ENCODE measurements around the gene ARX. TPM values are rescaled to one million over a fixed set of nuclear protein-coding genes. Genes with fewer than 3 reads are reported as not detected.

Gene ARX
- polyA plus RNA-seq, 1 donor: 1.8 TPM

GRCh38 chrX:25016938-25017598 is 1.3 kb upstream of the ARX start:
- H3K9me3 ChIP-seq (ENCODE audit: control insufficient read depth, low read depth, low read length): peaks cover 9% of the 10 kb centered on the region
- DNase-seq: no peak
- H3K27ac ChIP-seq (ENCODE audit: low read length): no peak overlapping the region
- peaks cover 94% of the 10 kb centered on the region for H3K27me3 ChIP-seq (ENCODE audit: control insufficient read depth, insufficient read depth, low read length)
- WGBS (ENCODE audit: insufficient coverage, low lambda C conversion rate): no CpG with 5 or more reads among the region's 17 CpGs
- H3K4me1 ChIP-seq (ENCODE audit: control insufficient read depth, insufficient read depth, low read length): peaks cover 5% of the 10 kb centered on the region
- H3K36me3 ChIP-seq (ENCODE audit: control insufficient read depth, insufficient read depth, low read length): no peaks in the 10 kb centered on the region
- H3K4me3 ChIP-seq (ENCODE audit: low read length): no peak overlapping the region

GRCh38 chrX:25016361-25016671 is 551 bp upstream of the ARX start:
- H3K36me3 ChIP-seq (ENCODE audit: control insufficient read depth, insufficient read depth, low read length): no peaks in the 10 kb centered on the region
- peaks cover 9% of the 10 kb centered on the region for H3K9me3 ChIP-seq (ENCODE audit: control insufficient read depth, low read depth, low read length)
- H3K27ac ChIP-seq (ENCODE audit: low read length): no peak overlapping the region
- no CpG with 5 or more reads among the region's 20 CpGs for WGBS (ENCODE audit: insufficient coverage, low lambda C conversion rate)
- peaks cover 5% of the 10 kb centered on the region for H3K4me1 ChIP-seq (ENCODE audit: control insufficient read depth, insufficient read depth, low read length)
- DNase-seq: no peak
- H3K4me3 ChIP-seq (ENCODE audit: low read length): no peak overlapping the region
- H3K27me3 ChIP-seq (ENCODE audit: control insufficient read depth, insufficient read depth, low read length): peaks cover 95% of the 10 kb centered on the region

- Histone ChIP-seq H3K4me1 (ENCODE audit: control insufficient read depth, insufficient read depth, low read length) (peaks cover 3% of the 10 kb centered on the region), H3K4me3 (ENCODE audit: low read length) (no peak overlapping the region), H3K27ac (ENCODE audit: low read length) (no peak overlapping the region), H3K36me3 (ENCODE audit: control insufficient read depth, insufficient read depth, low read length) (no peaks in the 10 kb centered on the region), H3K27me3 (ENCODE audit: control insufficient read depth, insufficient read depth, low read length) (peaks cover 95% of the 10 kb centered on the region), H3K9me3 (ENCODE audit: control insufficient read depth, low read depth, low read length) (peaks cover 9% of the 10 kb centered on the region)
- no peak for DNase-seq
- WGBS (ENCODE audit: insufficient coverage, low lambda C conversion rate): no CpG with 5 or more reads among the region's 19 CpGs
Observed at GRCh38 chrX:25014366-25014838, 1.4 kb downstream of the ARX start.

DNA sequence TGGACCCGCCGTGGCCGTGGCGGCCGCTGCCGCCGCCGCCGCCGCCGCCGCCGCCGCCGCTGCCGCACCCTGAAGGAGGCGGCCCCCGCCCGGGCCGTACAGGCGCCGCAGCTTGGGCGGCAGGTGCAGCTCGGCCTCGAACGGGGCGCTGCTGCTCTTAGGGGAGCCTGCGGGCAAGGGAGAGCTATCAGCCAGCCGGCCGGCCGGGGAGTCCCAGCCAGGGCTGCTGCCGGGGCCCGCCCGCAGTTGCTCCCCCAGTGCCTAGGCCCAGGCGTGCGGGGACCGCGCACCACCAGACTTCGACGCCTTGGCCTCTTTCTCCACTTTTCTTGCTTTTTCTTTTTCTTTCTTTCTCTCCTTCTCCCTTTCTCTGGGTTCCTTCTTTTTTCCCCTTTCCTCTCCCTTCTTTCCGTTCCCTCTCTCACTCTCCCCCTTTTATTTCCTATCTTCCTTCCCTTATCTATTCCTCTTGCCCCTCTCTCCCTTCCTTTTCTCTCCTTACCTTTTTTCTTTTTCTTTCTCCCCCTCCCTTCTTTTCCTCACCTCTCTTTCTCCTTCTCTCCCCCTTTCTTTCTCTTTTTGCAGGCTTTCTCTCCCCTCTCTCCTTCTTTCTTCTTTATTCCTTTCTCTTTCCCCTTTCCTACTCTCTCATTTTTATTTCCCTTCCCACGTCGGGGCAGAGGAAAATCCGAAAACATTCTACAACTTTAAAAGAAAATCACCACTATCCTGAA is 2.0 kb downstream of the ARX start:
- Histone ChIP-seq H3K27me3 (ENCODE audit: control insufficient read depth, insufficient read depth, low read length) (peaks cover 95% of the 10 kb centered on the region), H3K4me1 (ENCODE audit: control insufficient read depth, insufficient read depth, low read length) (peaks cover 3% of the 10 kb centered on the region), H3K9me3 (ENCODE audit: control insufficient read depth, low read depth, low read length) (peaks cover 9% of the 10 kb centered on the region), H3K27ac (ENCODE audit: low read length) (no peak overlapping the region), H3K4me3 (ENCODE audit: low read length) (no peak overlapping the region), H3K36me3 (ENCODE audit: control insufficient read depth, insufficient read depth, low read length) (no peaks in the 10 kb centered on the region)
- 7% methylated on average over 4 of the region's 44 CpGs for WGBS (ENCODE audit: insufficient coverage, low lambda C conversion rate)
- DNase-seq: no peak

DNA sequence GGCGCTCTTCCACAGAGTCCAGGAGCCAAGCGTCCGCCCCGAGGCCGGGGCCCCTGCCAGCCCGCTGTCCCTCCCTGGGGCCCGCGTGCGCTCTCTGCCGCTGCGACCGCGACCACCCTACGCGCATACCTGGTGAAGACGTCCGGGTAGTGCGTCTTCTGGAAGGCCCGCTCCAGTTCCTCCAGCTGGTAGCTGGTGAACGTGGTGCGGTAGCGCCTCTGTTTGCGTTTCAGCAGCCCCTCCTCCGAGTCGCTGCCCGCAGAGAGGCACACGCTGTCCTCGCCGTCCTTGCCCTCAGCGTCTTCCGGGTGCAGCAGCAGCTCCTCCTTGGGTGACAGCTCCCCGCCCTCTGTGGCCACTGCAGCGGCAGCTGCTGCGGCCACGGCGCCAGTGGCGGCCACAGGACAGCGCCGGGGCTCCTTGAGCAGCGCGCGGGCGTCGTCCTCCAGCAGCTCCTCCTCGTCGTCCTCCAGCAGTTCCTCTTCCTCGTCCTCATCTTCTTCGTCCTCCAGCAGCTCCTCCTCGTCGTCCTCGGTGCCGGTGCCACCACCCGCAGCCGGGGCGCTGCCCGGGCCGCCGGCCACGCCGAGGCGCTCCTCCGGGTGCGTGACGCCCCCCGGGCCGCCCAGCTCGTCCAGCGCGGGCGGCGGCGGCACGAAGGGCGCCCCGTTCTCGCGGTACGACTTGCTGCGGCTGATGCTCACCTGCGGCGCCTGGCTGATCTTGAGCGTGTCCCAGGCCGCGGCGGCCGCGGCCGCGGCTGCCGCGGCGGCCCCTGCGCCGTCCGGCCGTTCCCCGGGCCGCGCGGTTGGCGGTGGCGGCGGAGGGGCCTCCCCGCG is 2.8 kb downstream of the ARX start:
- no peak overlapping the region for H3K27ac ChIP-seq (ENCODE audit: low read length)
- no CpG with 5 or more reads among the region's 105 CpGs for WGBS (ENCODE audit: insufficient coverage, low lambda C conversion rate)
- H3K4me3 ChIP-seq (ENCODE audit: low read length): no peak overlapping the region
- H3K9me3 ChIP-seq (ENCODE audit: control insufficient read depth, low read depth, low read length): peaks cover 9% of the 10 kb centered on the region
- no peaks in the 10 kb centered on the region for H3K36me3 ChIP-seq (ENCODE audit: control insufficient read depth, insufficient read depth, low read length)
- DNase-seq: no peak
- peaks cover 3% of the 10 kb centered on the region for H3K4me1 ChIP-seq (ENCODE audit: control insufficient read depth, insufficient read depth, low read length)
- peaks cover 96% of the 10 kb centered on the region for H3K27me3 ChIP-seq (ENCODE audit: control insufficient read depth, insufficient read depth, low read length)

DNA sequence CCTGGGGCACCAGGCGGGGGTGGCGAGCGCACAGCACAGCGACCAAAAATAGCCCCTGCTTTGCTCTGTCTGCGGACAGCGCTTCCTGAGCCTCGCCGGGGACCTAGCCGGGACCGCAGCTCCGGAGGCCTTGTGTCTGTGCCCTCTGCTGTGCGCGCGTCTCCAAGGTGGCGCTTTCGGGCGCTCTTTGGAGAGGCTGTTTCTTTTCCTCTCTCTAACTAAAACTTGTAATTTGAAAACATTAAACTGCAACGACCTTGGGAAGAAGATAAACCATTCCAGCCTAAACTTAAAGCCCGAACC is 3.4 kb downstream of the ARX start:
- Histone ChIP-seq H3K27me3 (ENCODE audit: control insufficient read depth, insufficient read depth, low read length) (peaks cover 96% of the 10 kb centered on the region), H3K4me1 (ENCODE audit: control insufficient read depth, insufficient read depth, low read length) (peaks cover under 1% of the 10 kb centered on the region), H3K4me3 (ENCODE audit: low read length) (no peak overlapping the region), H3K9me3 (ENCODE audit: control insufficient read depth, low read depth, low read length) (peaks cover 9% of the 10 kb centered on the region), H3K27ac (ENCODE audit: low read length) (no peak overlapping the region), H3K36me3 (ENCODE audit: control insufficient read depth, insufficient read depth, low read length) (no peaks in the 10 kb centered on the region)
- DNase-seq: no peak
- WGBS (ENCODE audit: insufficient coverage, low lambda C conversion rate): no CpG with 5 or more reads among the region's 19 CpGs

DNA sequence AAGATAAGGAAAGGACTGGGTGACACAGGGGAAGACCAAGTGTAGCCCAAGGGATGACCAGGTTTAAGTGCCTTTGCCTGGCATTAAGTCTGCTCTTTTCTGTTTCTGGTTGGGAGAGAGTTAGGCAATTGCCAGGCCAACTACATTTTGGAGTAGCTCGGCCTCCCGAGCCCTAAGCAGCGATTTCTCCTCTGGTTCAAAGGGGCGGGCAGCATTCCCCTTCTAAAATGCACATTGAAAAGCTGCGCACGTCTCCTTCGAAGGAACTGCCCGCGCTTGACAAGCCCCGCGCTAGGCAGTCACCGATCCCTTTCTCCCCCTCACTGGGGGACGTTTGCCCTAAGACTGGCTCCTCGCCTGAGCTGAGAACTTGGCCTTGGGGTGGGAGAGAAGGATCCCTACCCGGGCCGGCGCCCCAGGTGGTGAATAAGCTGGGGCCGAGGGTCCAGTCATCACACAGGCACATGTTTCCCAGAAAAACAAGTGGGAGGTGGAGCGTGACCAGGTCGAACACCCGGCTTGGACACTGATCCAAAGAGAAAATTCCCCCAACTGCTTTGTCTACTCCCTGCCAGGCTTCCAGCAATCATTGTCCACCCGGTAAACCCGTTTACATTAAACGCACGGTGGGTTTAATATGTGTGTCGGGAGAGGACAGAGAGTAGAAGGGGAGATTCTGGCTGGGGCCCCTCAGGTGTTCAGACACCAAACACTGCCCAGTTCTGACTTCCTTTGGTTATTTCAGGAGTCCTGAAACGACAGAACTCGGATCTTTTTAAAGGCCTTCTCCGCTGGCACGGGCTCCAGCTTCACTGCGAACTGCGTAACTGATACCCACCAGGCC is 4.0 kb downstream of the ARX start:
- DNase-seq: no peak
- Histone ChIP-seq H3K27ac (ENCODE audit: low read length) (no peak overlapping the region), H3K27me3 (ENCODE audit: control insufficient read depth, insufficient read depth, low read length) (peaks cover 96% of the 10 kb centered on the region), H3K4me1 (ENCODE audit: control insufficient read depth, insufficient read depth, low read length) (no peaks in the 10 kb centered on the region), H3K36me3 (ENCODE audit: control insufficient read depth, insufficient read depth, low read length) (no peaks in the 10 kb centered on the region), H3K9me3 (ENCODE audit: control insufficient read depth, low read depth, low read length) (peaks cover 9% of the 10 kb centered on the region), H3K4me3 (ENCODE audit: low read length) (no peak overlapping the region)
- WGBS (ENCODE audit: insufficient coverage, low lambda C conversion rate): no CpG with 5 or more reads among the region's 32 CpGs

GRCh38 chrX:25010784-25011588 is 4.8 kb downstream of the ARX start:
- H3K36me3 ChIP-seq (ENCODE audit: control insufficient read depth, insufficient read depth, low read length): no peaks in the 10 kb centered on the region
- H3K27ac ChIP-seq (ENCODE audit: low read length): no peak overlapping the region
- peaks cover 9% of the 10 kb centered on the region for H3K9me3 ChIP-seq (ENCODE audit: control insufficient read depth, low read depth, low read length)
- no peak overlapping the region for H3K4me3 ChIP-seq (ENCODE audit: low read length)
- H3K4me1 ChIP-seq (ENCODE audit: control insufficient read depth, insufficient read depth, low read length): no peaks in the 10 kb centered on the region
- DNase-seq: no peak
- H3K27me3 ChIP-seq (ENCODE audit: control insufficient read depth, insufficient read depth, low read length): peaks cover 96% of the 10 kb centered on the region
- no CpG with 5 or more reads among the region's 33 CpGs for WGBS (ENCODE audit: insufficient coverage, low lambda C conversion rate)

GRCh38 chrX:25009407-25009806 is 6.4 kb downstream of the ARX start:
- peaks cover 96% of the 10 kb centered on the region for H3K27me3 ChIP-seq (ENCODE audit: control insufficient read depth, insufficient read depth, low read length)
- no CpG with 5 or more reads among the region's 7 CpGs for WGBS (ENCODE audit: insufficient coverage, low lambda C conversion rate)

More at GRCh38 chrX:25009407-25009806, 6.4 kb downstream of the ARX start:
- peaks cover 2% of the 10 kb centered on the region for H3K4me1 ChIP-seq (ENCODE audit: control insufficient read depth, insufficient read depth, low read length)
- no peak overlapping the region for H3K4me3 ChIP-seq (ENCODE audit: low read length)
- no peaks in the 10 kb centered on the region for H3K36me3 ChIP-seq (ENCODE audit: control insufficient read depth, insufficient read depth, low read length)
- no peak overlapping the region for H3K27ac ChIP-seq (ENCODE audit: low read length)
- H3K9me3 ChIP-seq (ENCODE audit: control insufficient read depth, low read depth, low read length): peaks cover 2% of the 10 kb centered on the region
- DNase-seq: no peak

All from large intestine (tissue), 3 donors.